Endothelial cell of umbilical vein (primary cell): ENCODE data around the gene ARG1. TPM values are rescaled to one million over a fixed set of nuclear protein-coding genes. Genes with fewer than 3 reads are reported as not detected.

Source experiments
- BruUV-seq: library from RNA; stranded (reverse); fragments of 400-500 nt; replicated peaks from 2 replicates; lab custom pipeline; 2021; lab: Mats Ljungman, UMichigan
- CTCF ChIA-PET: fragments of 300-600, 350-600 bp; sonication (Branson Sonifier 250); formaldehyde crosslinking; loops from one replicate; lab custom pipeline; 2021; ENCODE audit warnings: antibody characterized with exemption, inconsistent platforms; lab: Charles Lee
- POLR2A ChIA-PET: fragments of 300-600, 350-600 bp; sonication (Branson Sonifier 250); formaldehyde crosslinking; loops from one replicate; lab custom pipeline; 2021; ENCODE audit warnings: antibody characterized with exemption, inconsistent platforms; lab: Charles Lee
- DNase-seq: peaks from one replicate; pipeline ENCODE4 v3.0.0-alpha.2; 2011; ENCODE audit warnings: low read depth, low spot score
- FAIRE-seq: peaks from 2 replicates; lab custom pipeline; 2011; peaks lifted over from hg19 to GRCh38; lab: Jason Lieb, UNC
- H2AFZ ChIP-seq: 2 replicates; pipeline ENCODE4 v1.6.0; 2012; ENCODE audit warnings: low read depth, low read length, control low read depth, inconsistent platforms
- H3K27ac ChIP-seq: 2 replicates; pipeline ENCODE4 v1.5.1; 2011; ENCODE audit warnings: low read depth, mild to moderate bottlenecking, control low read depth, low read length, moderate library complexity; ENCODE audit not compliant: insufficient read depth
- H3K27me3 ChIP-seq, 2 experiments: 2 replicates each; pipeline versions ENCODE4 v1.6.0 to v1.6.1; 2011; ENCODE audit warnings: low read length in 2 of 2, mixed read lengths in 1 of 2; ENCODE audit not compliant: control insufficient read depth in 2 of 2, insufficient read depth in 2 of 2
- H3K36me3 ChIP-seq, 2 experiments: 2 replicates in 1 of 2; 3 replicates in 1 of 2; pipeline ENCODE4 v1.5.1; 2011; ENCODE audit warnings: low read length in 2 of 2, mild to moderate bottlenecking in 1 of 2, moderate library complexity in 1 of 2; ENCODE audit not compliant: control insufficient read depth in 2 of 2, insufficient read depth in 2 of 2; ENCODE audit errors: extremely low read depth in 1 of 2
- H3K4me1 ChIP-seq: 3 replicates; pipeline ENCODE4 v1.5.1; 2011; ENCODE audit warnings: mild to moderate bottlenecking, low read length; ENCODE audit not compliant: control insufficient read depth, insufficient read depth; ENCODE audit errors: extremely low read depth
- H3K4me2 ChIP-seq: 2 replicates; pipeline ENCODE4 v1.6.1; 2011; ENCODE audit warnings: low read length, control low read depth, mixed read lengths; ENCODE audit not compliant: insufficient read depth
- H3K4me3 ChIP-seq, 3 experiments: fragments of 200-600 bp in 1 of 3; sonication (generic), shearing (Covaris generic) in 1 of 3; replicated peaks in 1 of 3; 2 replicates each; pipeline ENCODE4 v1.5.1; 2011 to 2016; ENCODE audit warnings: control low read depth in 3 of 3, low read length in 3 of 3, mild to moderate bottlenecking in 2 of 3, inconsistent platforms in 1 of 3, low read depth in 1 of 3, moderate library complexity in 1 of 3; ENCODE audit not compliant: insufficient read depth in 1 of 3
- H3K79me2 ChIP-seq: 2 replicates; pipeline ENCODE4 v1.6.0; 2012; ENCODE audit warnings: low read length, inconsistent platforms; ENCODE audit not compliant: control insufficient read depth, insufficient read depth
- H3K9ac ChIP-seq: replicated peaks from 2 replicates; pipeline ENCODE3; 2011; ENCODE audit warnings: low read length, control low read depth; ENCODE audit not compliant: insufficient read depth; ENCODE audit errors: extremely low read depth
- H3K9me1 ChIP-seq: replicated peaks from 3 replicates; pipeline ENCODE4 v1.6.0; 2011; ENCODE audit warnings: mild to moderate bottlenecking, low read length; ENCODE audit not compliant: control insufficient read depth, insufficient read depth; ENCODE audit errors: extremely low read depth
- H3K9me3 ChIP-seq: replicated peaks from 2 replicates; pipeline ENCODE4 v1.5.1; 2012; ENCODE audit warnings: low read length, inconsistent platforms; ENCODE audit not compliant: control insufficient read depth, insufficient read depth
- H4K20me1 ChIP-seq: replicated peaks from 2 replicates; pipeline ENCODE3; 2011; ENCODE audit warnings: mild to moderate bottlenecking, low read length; ENCODE audit not compliant: control insufficient read depth, insufficient read depth; ENCODE audit errors: extremely low read depth
- CTCF ChIP-seq, 2 donors: IDR thresholded peaks; 1 replicate in 1 of 2; 2 replicates in 1 of 2; pipeline ENCODE4 v1.5.1; 2011; ENCODE audit warnings: low read length in 2 of 2, mild to moderate bottlenecking in 2 of 2, moderate library complexity in 2 of 2, control low read depth in 1 of 2, inconsistent platforms in 1 of 2, low read depth in 1 of 2; ENCODE audit not compliant: insufficient read depth in 1 of 2; ENCODE audit errors: extremely low read depth in 1 of 2
- EZH2 ChIP-seq: IDR thresholded peaks from 2 replicates; pipeline ENCODE4 v1.6.1; 2012; ENCODE audit warnings: borderline replicate concordance, low read depth, mild to moderate bottlenecking, moderate library complexity, low read length, inconsistent platforms; ENCODE audit not compliant: severe bottlenecking
- FOS ChIP-seq: IDR thresholded peaks from 2 replicates; pipeline ENCODE4 v1.6.1; 2011; ENCODE audit warnings: mild to moderate bottlenecking, low read length, moderate library complexity, borderline replicate concordance; ENCODE audit not compliant: insufficient read depth
- GATA2 ChIP-seq: IDR thresholded peaks from 2 replicates; pipeline ENCODE4 v1.7.0; 2011; ENCODE audit warnings: low read depth, mild to moderate bottlenecking, moderate library complexity, mixed read lengths, low read length; ENCODE audit not compliant: insufficient read length, insufficient read depth
- JUN ChIP-seq: IDR thresholded peaks from 2 replicates; pipeline ENCODE4 v1.6.1; 2011; ENCODE audit warnings: borderline replicate concordance, low read depth; ENCODE audit not compliant: insufficient read length, insufficient read depth
- MAX ChIP-seq: IDR thresholded peaks from 2 replicates; pipeline ENCODE4 v1.6.1; 2011; ENCODE audit not compliant: insufficient read depth, insufficient read length
- MYC ChIP-seq: IDR thresholded peaks from one replicate; pipeline ENCODE4 v1.6.1; 2011; ENCODE audit warnings: mild to moderate bottlenecking, low read depth, low read length
- POLR2A ChIP-seq: IDR thresholded peaks from 2 replicates; pipeline ENCODE4 v1.6.1; 2012; ENCODE audit warnings: low read depth, mild to moderate bottlenecking, control low read depth, low read length
- POLR2AphosphoS5 ChIP-seq: IDR thresholded peaks from 2 replicates; pipeline ENCODE4 v1.6.1; 2012; ENCODE audit warnings: low read depth, mild to moderate bottlenecking, control low read depth, low read length, moderate library complexity; ENCODE audit not compliant: insufficient read depth
- dilution Hi-C: fragments of 300-500 bp; cut with MboI; formaldehyde crosslinking; loops from one replicate; pipeline ENCODE4 v1.15.0; 2019; ENCODE audit warnings: low sequenced_read_pairs; ENCODE audit not compliant: extremely low pct_ligation_motif_present
- intact Hi-C: fragments of 100-400 bp; cut with micrococcal nuclease; formaldehyde crosslinking; loops from one replicate; pipeline ENCODE4 v1.10.0; 2022
- polyA plus RNA-seq, 4 experiments: library from polyadenylated mRNA; depleted of rRNA in 3 of 4; stranded (reverse) in 3 of 4; unstranded in 1 of 4; fragments of >200 nt; gene quantifications; 2 replicates each; pipeline versions ENCODE4 v1.2.1 to v1.2.3, GENCODE V29; 2011 to 2012; ENCODE audit warnings: missing spikeins in 1 of 4
- total RNA-seq: library from RNA; stranded (reverse); gene quantifications from 2 replicates; pipeline ENCODE4 v1.2.3, GENCODE V29; 2021

ARG1 gene
- total and polyA plus RNA-seq, 2 donors (not counting 3 experiments of a cell fraction or from before 2014, with no cell fraction given), result not detected

GRCh38 chr6:131575834-131576478 lies 2.9 kb downstream of the ARG1 start:
- no peak for DNase-seq
- ChIA-PET CTCF (no interaction called here), POLR2A (no interaction called here)
- intact Hi-C loops (no loop called here), dilution Hi-C loops (no loop called here)
- H3K4me1 ChIP-seq, result no peaks in the 10 kb centered on the region
- H3K79me2 ChIP-seq, result no peaks in the 10 kb centered on the region
- no peaks in the 10 kb centered on the region for H3K9me3 ChIP-seq
- H3K36me3 ChIP-seq, result peaks cover 0 to 2% of the 10 kb centered on the region in 2 experiments
- H4K20me1 ChIP-seq, result no peaks in the 10 kb centered on the region
- H3K4me2 ChIP-seq, result no peak overlapping the region
- no TSS peak for BruUV-seq
- no peak overlapping the region for H3K4me3 ChIP-seq
- no peak for TF ChIP-seq POLR2AphosphoS5
- no peak for TF ChIP-seq FOS
- no peak for TF ChIP-seq EZH2
- no peak for TF ChIP-seq CTCF (IDR thresholded peaks at IDR 0.05; ENCODE audit: extremely low read depth in 1 of 2, insufficient read depth in 1 of 2, low read depth in 1 of 2, low read length in 2 of 2)
- no peak for TF ChIP-seq MYC
- no peak for TF ChIP-seq POLR2A
- no peak for TF ChIP-seq MAX
- no peak for TF ChIP-seq GATA2
- no peak for TF ChIP-seq JUN
- H3K27me3 ChIP-seq, result no peaks in the 10 kb centered on the region
- H2AFZ ChIP-seq, result no peak overlapping the region
- H3K9ac ChIP-seq, result no peak overlapping the region
- no peaks in the 10 kb centered on the region for H3K9me1 ChIP-seq
- no peak for FAIRE-seq
- no peak overlapping the region for H3K27ac ChIP-seq
